Measurements from ENCODE around the gene SMC3. TPM values are rescaled to one million over a fixed set of nuclear protein-coding genes. Genes with fewer than 3 reads are reported as not detected.

The SMC3 gene
- total and polyA plus RNA-seq, 2 of the 13 experiments (the other 11 are each of a cell fraction or from before 2014, with no cell fraction given), result 11.7 to 48.0 TPM

- no TSS peak for BruUV-seq (replicated peaks)
- peak overlapping the region; percentile 68 for H3K4me2 ChIP-seq (ENCODE audit: low read depth, low read length)
- ATAC-seq (peak; percentile 68), DNase-seq (ENCODE audit: low spot score) (no peak), FAIRE-seq (no peak)
- no peaks in the 10 kb centered on the region for H3K9me3 ChIP-seq (ENCODE audit: low read length)
- 26% methylated on average over 32 of the region's 40 CpGs for WGBS (ENCODE audit: low lambda C conversion rate)
- intact Hi-C loops (cut with micrococcal nuclease; ENCODE audit: unreplicated experiment) (no loop called here), in situ Hi-C loops (cut with HindIII; ENCODE audit: extremely low pct_ligation_motif_present, low pct_unique_long_range_greater_than_20kb) (no loop called here)
- ChIA-PET POLR2A (no interaction called here), CTCF (ENCODE audit: low intra/inter-chr PET ratio, low total read pairs) (no interaction called here)
- peaks cover 3 to 44% of the 10 kb centered on the region in 2 experiments for H3K27me3 ChIP-seq (ENCODE audit: control insufficient read depth in 1 of 2, insufficient read depth in 2 of 2, low read length in 2 of 2)
- H2AFZ ChIP-seq (ENCODE audit: low read length), result no peak overlapping the region
- no peak overlapping the region for H3K27ac ChIP-seq (ENCODE audit: extremely low read length, insufficient read depth, low read length)
- no peak overlapping the region for H3K9ac ChIP-seq (ENCODE audit: insufficient read depth, low read depth, low read length)
- TF ChIP-seq SKI (IDR thresholded peaks at IDR 0.05; ENCODE audit: partially characterized antibody) (no peak), EZH2 (conservative IDR thresholded peaks at IDR 0.05; ENCODE audit: low read depth, low read length) (peak; percentile 59; the same call in 1 of the 2 replicates)
- peak overlapping the region in 2 of 3 experiments; percentile 39 to 61; a peak in 2 of 6 replicates for H3K4me3 ChIP-seq (replicated peaks in 1 of 3; ENCODE audit: insufficient read depth in 1 of 3, low read depth in 2 of 3, low read length in 3 of 3)
- H3K79me2 ChIP-seq (ENCODE audit: insufficient read depth, low read length), result no peaks in the 10 kb centered on the region
- no peaks in the 10 kb centered on the region for H4K20me1 ChIP-seq (ENCODE audit: insufficient read depth, low read length)
- no peaks in the 10 kb centered on the region for H3K36me3 ChIP-seq (replicated peaks in 1 of 2; ENCODE audit: control insufficient read depth in 1 of 2, insufficient read depth in 2 of 2, low read length in 2 of 2)
- peaks cover 15% of the 10 kb centered on the region for H3K4me1 ChIP-seq (ENCODE audit: insufficient read depth, low read length)
These were observed 75.6 kb downstream of the SMC3 start for GRCh38 chr10:110643035-110643652.

GRCh38 chr10:110643653-110644597 is 76.4 kb downstream of the SMC3 start, which contains the start of gene RBM20:
Gene RBM20, plus strand, starts transcription at chr10:110644336. Its CDS starts 119 bp downstream, at chr10:110644455.
- Histone ChIP-seq H3K9me3 (ENCODE audit: low read length) (no peaks in the 10 kb centered on the region), H3K4me1 (ENCODE audit: insufficient read depth, low read length) (peaks cover 15% of the 10 kb centered on the region), H4K20me1 (ENCODE audit: insufficient read depth, low read length) (no peaks in the 10 kb centered on the region), H3K4me2 (ENCODE audit: low read depth, low read length) (peak within 1 kb of the TSS; percentile 68), H2AFZ (ENCODE audit: low read length) (no peak within 1 kb of the TSS), H3K27me3 (ENCODE audit: control insufficient read depth in 1 of 2, insufficient read depth in 2 of 2, low read length in 2 of 2) (peaks cover 3 to 42% of the 10 kb centered on the region in 2 experiments), H3K9ac (ENCODE audit: insufficient read depth, low read depth, low read length) (no peak within 1 kb of the TSS), H3K36me3 (replicated peaks in 1 of 2; ENCODE audit: control insufficient read depth in 1 of 2, insufficient read depth in 2 of 2, low read length in 2 of 2) (no peaks in the 10 kb centered on the region), H3K79me2 (ENCODE audit: insufficient read depth, low read length) (no peaks in the 10 kb centered on the region), H3K4me3 (replicated peaks in 1 of 3; ENCODE audit: insufficient read depth in 1 of 3, low read depth in 2 of 3, low read length in 3 of 3) (peak within 1 kb of the TSS; percentile 34 to 61 (median 39); a peak in 5 of 6 replicates), H3K27ac (ENCODE audit: extremely low read length, insufficient read depth, low read length) (no peak within 1 kb of the TSS)
- DNase-seq (ENCODE audit: low spot score) (no peak), ATAC-seq (peak; percentile 84), FAIRE-seq (no peak)
- WGBS (ENCODE audit: low lambda C conversion rate), result 0% methylated on average over 4 of the region's 106 CpGs
- CTCF ChIA-PET (ENCODE audit: low intra/inter-chr PET ratio, low total read pairs), result no interaction called here
- intact Hi-C loops (cut with micrococcal nuclease; ENCODE audit: unreplicated experiment) (no loop called here), in situ Hi-C loops (cut with HindIII; ENCODE audit: extremely low pct_ligation_motif_present, low pct_unique_long_range_greater_than_20kb) (no loop called here)
- no TSS peak for BruUV-seq (replicated peaks)
- POLR2A ChIA-PET, result no interaction called here
- TF ChIP-seq ZNF777 (CRISPR knock-in tag; IDR thresholded peaks at IDR 0.05) (0 out of 2 replicates have a peak, but pooled peaks have one; percentile 41), THAP7 (CRISPR knock-in tag; IDR thresholded peaks at IDR 0.05) (no peak), KLF9 (CRISPR knock-in tag; IDR thresholded peaks at IDR 0.05; ENCODE audit: low read depth) (no peak), ZBTB34 (CRISPR knock-in tag; IDR thresholded peaks at IDR 0.05) (no peak), PPARG (CRISPR knock-in tag; conservative IDR thresholded peaks at IDR 0.05) (no peak), ZNF274 (CRISPR knock-in tag; IDR thresholded peaks at IDR 0.05) (no peak), ZNF572 (CRISPR knock-in tag; IDR thresholded peaks at IDR 0.05) (no peak), ARNT2 (CRISPR knock-in tag; IDR thresholded peaks at IDR 0.05; ENCODE audit: low read depth) (0 out of 2 replicates have a peak, but pooled peaks have one; percentile 9), ZNF264 (CRISPR knock-in tag; IDR thresholded peaks at IDR 0.05) (no peak), DBP (CRISPR knock-in tag; IDR thresholded peaks at IDR 0.05; ENCODE audit: not compliant biosample characterization) (no peak), GZF1 (CRISPR knock-in tag; IDR thresholded peaks at IDR 0.05) (no peak), RXRA (CRISPR knock-in tag; IDR thresholded peaks at IDR 0.05) (no peak), ZNF160 (CRISPR knock-in tag; IDR thresholded peaks at IDR 0.05) (no peak)
